HG02970 (cell line): ENCODE measurements around the gene C1QTNF7.

Experiments
- ATAC-seq: cut with Tn5 transposase; IDR thresholded peaks from one replicate; pipeline ENCODE4 v1.9.1; 2021; ENCODE audit warnings: mild to moderate bottlenecking, moderate library complexity, moderate number of reproducible peaks; ENCODE audit not compliant: unreplicated experiment, low FRiP score

C1QTNF7 gene

DNA sequence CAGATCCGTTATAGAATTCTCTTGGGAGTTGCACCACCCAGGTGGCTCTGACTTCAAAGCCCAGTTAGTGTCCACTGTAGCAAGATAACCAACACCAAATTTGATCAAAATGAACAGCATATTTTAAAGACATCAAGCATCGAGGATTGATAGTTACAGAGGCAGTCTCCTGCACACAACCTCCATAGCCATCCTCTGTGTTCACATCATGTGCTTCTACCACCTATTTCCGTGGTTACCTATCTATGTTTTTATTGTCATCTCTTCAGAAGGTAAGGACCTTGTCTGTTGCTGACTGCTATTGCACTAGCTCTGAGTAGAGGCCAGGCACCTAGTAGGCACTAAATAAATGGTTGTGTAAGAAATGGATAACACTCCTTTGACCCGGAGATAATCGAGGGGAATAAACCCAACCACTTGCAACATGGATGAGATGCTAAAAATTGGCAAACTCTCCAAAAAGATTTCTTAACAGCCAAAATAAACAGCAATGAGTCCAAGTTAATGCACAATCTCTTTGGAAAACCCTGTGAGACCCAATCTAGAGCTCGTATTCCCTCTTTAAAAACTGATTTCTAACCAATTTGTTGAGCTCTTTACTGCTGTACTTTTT lies 14.7 kb upstream of the C1QTNF7 start:
- no peak for ATAC-seq

DNA sequence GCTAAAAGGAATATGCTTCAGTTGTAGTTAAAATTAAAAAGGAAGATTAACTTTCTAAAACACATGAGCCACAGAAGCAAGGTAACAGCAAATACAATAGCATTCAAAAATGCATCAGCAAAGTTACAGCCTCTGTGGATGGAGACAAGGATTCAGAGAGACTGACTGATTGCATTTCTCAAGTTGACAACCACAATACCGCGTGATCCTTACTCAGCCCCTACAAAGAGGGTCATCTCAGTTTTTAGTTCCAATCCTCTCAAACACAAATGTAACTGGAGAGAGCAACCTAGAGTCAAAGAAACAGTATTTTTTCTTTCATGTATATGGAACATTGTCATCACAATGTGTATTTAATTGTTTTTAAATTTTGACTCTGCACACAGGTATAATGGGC lies 14.2 kb upstream of the C1QTNF7 start:
- no peak for ATAC-seq

DNA sequence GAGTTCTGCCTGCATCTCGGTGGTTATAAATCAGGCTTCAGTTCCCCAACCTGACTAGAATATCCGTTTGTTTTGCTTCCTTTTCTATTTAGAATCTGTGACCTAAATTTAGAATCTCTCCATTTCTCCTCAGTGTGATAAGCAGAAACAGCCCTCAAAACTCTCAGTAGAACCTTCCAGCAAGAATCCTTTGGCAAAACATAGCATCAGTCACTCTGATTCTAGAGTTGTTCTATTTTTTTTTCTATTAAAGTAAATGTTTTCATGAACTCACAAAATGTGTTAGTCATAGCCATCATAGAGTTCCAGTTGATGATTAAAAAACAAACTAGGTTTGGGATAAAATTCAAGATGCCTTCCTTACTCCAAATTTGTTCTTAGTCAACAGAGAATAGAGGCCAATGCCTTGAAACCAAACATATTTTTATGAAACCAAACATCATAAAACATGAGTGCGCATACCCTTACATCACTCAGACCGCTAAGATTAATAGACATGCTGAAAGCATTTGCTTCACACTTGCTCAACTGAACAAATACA lies 13.2 kb upstream of the C1QTNF7 start:
- no peak for ATAC-seq

DNA sequence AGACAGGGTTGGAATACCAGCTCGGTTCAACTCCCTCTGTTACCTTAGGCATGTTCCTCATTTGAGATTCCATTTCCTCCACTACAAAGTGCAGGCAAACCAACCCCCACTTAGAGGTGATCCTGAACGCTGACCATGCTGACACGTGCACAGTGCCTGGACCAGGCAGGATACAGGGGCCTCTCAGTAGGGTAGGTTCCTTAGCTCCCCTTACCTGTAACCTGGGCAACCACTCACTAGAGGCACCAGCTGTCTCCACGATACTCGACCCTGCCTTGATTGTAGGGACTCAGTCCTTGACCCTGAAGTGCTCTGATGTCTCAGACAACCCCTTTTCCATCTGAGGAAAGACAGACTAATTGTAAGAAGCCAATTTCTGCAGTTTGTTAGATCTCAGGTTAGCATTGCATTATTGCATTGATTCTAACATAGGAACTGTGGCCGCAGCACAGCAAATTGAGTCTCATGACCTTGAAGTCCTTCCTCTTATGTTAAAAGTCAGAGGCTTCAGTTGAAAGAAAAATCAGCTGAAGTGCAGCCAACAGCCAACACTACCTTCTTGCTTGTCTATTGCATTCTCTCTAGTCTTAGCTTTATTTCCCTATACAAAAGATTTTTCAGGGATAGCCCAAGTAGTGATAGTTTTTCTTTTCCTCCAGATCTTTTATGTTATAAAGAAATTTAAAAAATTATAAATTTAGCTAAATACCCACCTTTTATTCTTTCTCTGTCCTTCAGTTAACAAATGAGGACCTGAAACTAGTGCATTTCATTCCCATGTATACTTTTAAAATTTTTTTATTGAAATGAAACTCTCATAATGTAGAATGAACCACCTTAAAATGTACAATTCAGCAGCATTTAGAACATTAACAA lies 11.2 kb upstream of the C1QTNF7 start:
- ATAC-seq = no peak

DNA sequence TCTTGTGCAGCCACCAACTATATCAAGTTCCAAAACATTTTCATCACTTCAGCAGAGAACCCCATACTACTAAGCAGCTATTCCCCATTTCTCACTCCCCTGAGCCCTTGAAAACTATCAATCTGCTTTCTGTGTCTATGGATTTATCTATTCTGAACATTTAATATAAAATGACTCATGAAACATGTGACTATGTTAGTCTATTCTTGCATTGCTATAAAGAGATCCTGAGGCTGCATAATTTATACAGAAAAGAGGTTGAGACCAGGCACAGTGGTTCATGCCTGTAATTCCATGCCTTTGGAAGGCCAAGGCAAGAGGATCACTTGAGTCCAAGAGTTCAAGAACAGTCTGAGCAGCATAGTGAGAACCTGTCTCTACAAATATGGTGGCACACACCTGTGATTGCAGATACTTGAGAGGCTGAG lies 10.6 kb upstream of the C1QTNF7 start:
- no peak for ATAC-seq

DNA sequence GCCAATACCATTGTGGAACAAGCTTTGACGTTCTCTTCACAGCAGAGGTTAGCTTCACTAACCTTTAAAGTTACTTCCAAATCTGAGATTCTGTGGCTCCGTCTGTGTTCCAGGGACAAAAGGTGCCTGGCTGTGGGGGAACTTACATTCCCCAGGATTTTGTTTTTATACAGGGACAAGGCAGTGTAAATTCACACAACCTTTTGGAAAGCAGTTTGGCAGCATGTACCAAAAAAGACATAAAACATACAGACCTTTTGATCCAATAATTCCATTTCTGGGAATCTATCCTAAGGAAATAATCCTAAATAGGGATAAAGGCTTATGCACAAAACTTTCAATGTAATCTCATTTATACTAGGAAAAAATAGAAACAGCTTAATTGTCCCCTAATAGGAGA lies 8.9 kb upstream of the C1QTNF7 start:
- no peak for ATAC-seq

DNA sequence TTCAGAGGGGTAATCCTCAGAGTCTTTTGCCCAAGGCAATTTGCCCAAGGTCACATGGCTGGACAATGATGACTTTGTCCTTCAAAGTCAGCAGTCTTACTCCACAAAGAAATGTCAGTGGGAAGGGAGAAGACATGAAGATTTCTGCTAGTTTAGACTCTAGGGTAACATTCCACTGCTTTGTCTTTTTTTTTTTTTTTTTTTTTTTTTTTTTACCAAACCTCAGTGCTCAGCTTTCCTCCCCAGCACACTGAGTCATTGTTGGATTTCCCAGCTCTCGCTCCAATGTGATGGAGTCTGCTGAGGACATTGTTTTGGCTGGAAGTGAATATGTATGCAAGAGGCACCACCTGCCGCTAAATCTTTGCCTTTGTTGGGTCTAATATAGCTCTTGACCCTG lies 7.2 kb upstream of the C1QTNF7 start:
- no peak for ATAC-seq

DNA sequence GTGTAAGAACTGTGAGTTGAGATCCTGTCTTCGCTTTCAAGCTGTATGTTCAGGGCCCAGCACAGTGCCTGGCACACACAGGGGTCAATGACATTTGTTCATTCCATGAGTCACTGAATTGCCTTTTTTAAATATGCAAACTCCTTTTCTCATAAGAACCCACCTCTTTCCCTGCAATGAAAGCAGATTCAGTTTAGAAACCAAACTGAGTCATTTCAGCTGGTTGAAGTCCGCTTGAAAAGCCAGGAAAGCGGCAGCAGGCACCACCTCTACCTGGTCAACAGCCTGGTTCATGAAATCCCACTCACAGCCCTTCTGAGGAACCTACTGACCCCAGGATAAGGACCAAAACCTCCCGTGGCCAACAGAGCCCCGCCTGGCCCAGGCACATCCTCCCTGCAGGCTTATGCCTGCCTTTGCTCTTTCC lies 4.5 kb upstream of the C1QTNF7 start:
- no peak for ATAC-seq

DNA sequence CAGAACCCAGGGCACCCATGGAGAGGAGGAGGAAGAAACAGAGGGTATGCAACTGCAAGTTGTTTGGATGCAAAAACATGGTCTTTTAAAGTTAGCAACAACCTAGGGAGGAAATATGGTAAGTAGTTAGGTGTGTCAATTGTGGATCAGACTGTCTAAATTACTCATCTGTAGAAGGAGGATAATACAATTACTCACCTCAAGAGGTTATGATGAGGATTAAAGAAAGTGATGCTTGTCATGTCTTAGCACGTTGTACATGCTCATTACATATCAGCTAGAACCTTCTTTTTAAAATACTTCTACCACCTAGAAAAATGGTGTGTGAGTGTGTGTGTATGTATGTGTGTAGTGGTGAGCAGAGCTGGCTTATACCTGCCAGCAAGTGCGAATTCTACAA lies 2.3 kb upstream of the C1QTNF7 start:
- no peak for ATAC-seq

DNA sequence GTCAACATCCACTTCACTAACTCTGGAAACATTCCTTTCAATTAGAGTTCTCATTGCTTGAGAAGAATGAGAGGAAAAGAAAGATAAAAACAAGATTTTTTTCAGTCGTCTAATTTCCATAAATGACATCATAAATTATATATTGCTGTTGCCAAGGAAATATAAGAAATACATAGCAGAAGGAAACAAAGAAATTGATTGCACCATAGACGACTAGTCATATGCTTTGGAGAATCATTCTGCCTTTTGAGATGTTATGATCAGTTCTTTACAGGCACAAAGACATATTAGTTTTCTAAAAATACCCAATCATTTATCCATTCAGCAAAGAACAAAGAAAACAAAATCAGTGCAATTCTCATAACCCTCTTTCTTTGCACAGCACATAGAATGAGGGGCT lies 672 bp upstream of the C1QTNF7 start:
- no peak for ATAC-seq

DNA sequence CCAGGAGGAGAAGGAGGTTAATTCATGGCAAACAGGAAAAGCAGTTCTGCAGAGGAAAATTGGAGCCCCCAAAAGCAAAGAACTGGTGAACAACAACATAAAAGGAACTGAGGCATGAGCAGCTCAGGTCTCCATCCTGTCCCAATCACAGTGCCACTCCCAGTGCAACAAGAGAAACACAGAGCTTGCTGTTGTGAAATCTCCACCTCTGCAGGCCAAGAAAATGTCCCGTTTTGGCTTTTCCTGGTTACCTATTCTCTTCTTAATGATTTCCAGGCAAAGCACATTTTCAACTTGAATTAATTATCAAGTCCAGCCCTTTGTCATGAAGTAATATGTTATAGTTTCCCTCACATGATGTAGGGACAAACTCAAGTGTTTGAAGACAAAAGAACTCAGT lies 778 bp downstream of the C1QTNF7 start:
- ATAC-seq = no peak

DNA sequence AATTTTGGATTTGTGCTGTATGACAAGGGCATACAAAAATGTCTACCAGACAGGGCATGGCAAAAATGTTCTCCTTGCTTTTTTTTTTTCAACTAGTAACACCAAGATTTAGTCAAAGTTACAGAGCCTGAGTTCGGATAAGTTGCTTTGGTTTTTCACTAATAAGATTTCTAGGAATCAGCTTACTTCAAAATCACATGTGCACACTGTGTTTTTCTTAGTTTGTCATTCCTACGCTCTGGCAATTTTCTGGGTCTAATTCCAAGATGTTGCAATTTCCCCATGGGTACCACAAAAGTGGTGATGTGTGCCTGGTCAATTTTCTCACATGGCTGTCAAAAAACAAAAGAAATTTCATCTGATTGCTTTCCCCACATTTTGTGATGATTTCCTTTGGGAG lies 6.3 kb downstream of the C1QTNF7 start:
- no peak for ATAC-seq

DNA sequence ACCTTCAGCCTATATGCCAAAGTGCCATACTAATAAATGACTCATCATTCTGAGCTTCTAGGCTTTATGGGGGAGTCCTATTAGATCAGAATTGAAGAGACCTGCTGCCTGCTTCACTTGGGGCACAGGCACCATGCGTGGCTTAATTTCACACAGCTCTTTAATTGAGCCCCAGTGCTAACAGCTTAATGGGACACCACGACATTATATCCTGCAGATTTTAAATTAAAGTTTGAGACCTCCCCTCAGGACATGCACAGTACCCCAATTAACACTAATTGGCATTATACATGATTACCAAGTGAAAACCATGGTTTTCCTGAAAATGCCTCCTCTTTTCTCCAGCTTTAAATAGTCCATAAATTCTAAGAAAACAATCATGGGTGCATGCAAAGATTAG lies 6.8 kb downstream of the C1QTNF7 start:
- ATAC-seq = no peak

DNA sequence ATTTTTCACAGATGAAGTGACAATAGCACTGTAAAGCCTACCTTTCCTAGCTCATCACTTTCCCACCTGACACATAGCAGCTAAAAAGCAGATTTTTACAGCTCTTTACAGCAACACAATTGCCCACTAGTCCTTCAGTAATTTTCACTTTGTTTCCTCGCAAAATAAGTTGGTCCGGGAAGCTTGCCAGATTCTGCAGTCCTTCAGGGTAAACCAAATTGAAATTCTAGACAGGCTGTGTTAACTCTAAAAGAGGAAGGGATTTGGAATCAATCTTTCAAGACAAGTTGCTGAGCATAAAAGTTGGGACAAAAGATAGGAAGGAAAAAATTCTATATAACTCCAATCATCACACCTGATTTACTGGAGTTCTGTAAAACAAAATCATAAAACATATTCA lies 8.7 kb downstream of the C1QTNF7 start:
- ATAC-seq = no peak

DNA sequence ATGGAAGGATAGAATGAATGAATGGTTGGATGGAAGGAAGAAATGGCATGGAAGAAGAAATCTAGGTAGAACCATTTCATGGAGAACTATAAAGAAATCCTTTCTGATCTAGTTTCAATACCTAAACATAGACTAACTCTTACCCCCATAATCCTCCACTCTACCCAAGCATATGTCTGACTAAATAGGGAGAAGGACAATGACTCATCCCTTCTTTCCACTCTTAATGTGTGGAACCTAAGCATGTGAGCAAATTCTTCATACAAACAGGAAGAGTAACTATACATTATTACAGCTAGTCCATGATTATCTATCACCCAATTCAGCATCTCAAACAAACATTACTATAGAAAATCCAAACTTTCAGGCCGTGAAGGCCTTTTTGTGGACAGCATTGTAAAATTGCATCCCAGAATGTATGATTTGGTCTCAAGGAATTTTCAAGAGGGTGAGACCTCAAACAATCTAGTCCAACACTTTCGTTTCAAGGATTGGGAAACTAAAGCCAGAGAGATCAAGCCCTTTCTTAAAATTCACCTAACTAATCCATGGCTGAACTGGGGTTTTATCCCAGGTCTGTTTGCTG lies 11.2 kb downstream of the C1QTNF7 start:
- ATAC-seq = no peak

DNA sequence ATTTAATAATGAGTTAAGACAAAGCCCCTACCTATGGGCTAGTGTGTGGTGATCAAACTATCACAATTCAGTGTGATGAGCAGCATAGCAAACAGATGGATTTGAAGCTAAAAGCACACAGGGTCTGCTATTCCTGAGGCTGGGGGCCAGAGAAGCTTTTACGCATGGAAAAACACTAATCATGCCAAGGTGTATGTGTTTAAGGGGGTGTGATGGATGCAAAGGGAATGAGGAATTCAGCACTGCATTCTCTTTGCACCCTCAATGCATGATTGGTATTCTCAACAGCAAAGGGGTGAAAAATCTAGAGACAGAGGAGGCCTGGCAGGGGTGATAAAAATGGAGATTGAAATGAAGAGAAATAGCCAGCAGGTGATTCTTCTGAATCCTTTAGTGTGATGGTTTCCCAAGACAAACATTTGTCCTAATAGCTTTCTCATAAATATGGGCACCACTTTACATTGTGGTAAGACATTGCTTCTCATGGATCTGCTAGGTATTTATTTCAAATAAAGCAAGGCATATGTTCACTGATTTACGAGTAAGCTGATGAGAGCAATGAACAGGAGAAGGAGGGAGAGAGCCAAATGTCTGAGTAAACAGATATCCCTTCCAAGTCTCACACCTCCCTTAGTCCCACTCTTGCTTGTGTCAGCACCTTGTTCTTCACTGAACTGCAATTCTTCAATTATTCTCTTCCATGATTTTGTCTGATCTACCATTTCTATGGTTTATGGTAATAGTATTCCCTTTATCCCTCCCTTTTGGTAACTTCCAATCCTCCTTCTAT lies 15.7 kb downstream of the C1QTNF7 start:
- ATAC-seq = no peak

DNA sequence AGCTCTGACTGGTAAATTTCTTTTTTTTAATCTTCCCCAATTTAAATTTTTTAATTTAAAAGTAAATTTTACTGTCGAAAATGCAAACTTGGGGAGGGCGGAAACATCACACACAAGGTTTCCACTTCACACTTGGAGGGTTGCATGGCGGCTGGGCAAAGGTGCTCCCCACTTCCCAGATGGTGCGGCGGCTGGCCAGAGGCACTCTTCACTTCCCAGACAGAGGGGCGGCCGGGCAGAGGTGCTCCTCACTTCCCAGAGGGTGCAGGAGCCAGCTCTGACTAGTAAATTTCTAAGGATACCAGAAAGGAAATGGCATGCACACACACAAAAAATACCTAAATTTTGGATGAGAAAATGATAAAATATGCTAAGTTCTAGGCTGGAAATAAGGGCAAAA lies 16.4 kb downstream of the C1QTNF7 start:
- no peak for ATAC-seq

DNA sequence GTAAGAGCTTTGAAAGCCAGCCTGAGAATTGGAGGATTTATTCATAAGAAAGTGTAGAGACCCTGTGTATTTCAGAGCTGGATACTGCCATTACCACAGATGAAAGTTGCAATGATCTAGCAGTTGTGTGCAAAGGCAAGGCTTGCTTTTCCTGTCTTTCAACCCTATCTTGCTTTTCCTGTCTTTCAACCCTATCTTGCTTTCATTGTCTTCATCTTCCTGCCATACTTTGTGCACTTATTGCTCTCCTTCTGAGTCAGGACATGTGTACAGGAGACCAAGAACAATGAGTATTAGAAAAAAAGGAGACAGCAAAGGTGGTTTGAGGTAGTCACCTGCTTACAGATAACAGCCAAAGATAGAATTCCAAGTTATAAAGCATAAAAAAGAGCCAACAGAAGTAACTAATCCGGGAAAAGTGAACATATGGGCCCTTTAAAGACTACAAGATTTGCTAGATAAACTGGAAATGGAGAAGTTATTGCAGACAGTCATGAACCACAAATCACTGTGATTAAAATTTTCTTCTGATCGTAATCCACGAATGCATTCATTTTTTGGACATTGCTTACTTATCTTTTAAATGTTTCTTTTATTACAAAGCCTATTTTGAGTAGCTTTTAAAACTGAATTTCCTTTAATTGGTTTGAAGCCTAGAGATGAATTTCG lies 17.2 kb downstream of the C1QTNF7 start:
- ATAC-seq = no peak

DNA sequence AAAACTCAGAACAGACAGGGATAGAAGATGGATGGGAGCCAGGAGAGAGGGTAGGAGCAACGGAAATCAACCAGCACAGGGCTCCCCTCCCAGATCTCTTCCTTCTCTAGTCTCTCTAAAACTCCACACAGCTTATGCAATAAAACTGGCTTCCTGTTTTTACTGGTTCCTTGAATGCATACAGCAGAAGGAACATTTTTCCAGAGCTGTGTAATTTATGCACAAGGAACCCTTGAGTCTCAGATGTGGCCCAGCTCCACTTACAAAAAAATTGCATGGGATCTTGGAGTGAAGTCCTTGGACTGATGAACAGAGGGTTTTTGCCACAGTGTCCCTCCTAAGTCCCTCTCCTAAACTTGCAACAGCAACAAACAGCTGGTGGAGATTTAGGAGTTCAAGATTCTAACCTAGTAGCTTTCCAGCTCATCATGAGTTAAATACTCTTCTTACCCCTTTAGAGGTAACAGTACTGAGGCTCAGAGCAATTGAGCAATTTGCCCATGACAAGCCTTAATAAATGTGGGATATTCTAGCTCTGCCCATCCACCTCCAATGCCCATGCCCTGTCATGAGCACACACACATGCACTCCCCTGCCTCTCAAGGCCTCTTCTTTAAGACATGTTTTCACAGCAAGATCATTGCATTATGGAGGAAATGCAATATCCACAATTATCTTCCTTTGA lies 23.5 kb downstream of the C1QTNF7 start:
- ATAC-seq = no peak
